H1 (cell line): Measurements from ENCODE around the gene HMGA1. TPM values are rescaled to one million over a fixed set of nuclear protein-coding genes. Genes with fewer than 3 reads are reported as not detected.

Experiments used
- CTCF ChIA-PET: fragments of 300-600 bp; sonication (Branson Sonifier 250); formaldehyde crosslinking; loops from one replicate; lab custom pipeline; 2021; ENCODE audit not compliant: partially characterized antibody; lab: Charles Lee
- POLR2A ChIA-PET: fragments of 300-600 bp; sonication (Branson Sonifier 250); formaldehyde crosslinking; loops from one replicate; lab custom pipeline; 2021; ENCODE audit warnings: inconsistent platforms; ENCODE audit not compliant: partially characterized antibody; lab: Charles Lee
- DNase-seq, 2 experiments: peaks; one replicate each; pipeline versions ENCODE4 v3.0.0 to v3.0.0-alpha.2; 2010 to 2022; ENCODE audit warnings: low spot score in 2 of 2, low read depth in 1 of 2, mixed read lengths in 1 of 2
- FAIRE-seq: peaks from 2 replicates; lab custom pipeline; 2011; peaks lifted over from hg19 to GRCh38; lab: Jason Lieb, UNC
- H2AFZ ChIP-seq: 2 replicates; pipeline ENCODE4 v1.8.1; 2012; ENCODE audit warnings: low read length, inconsistent platforms
- H2AK5ac ChIP-seq: 2 replicates; pipeline ENCODE4 v1.6.1; 2013; ENCODE audit warnings: low read depth, low read length
- H2BK120ac ChIP-seq: replicated peaks from 2 replicates; pipeline ENCODE3; 2013; ENCODE audit warnings: low read depth, low read length, inconsistent platforms
- H2BK12ac ChIP-seq: 2 replicates; pipeline ENCODE4 v1.6.1; 2013; ENCODE audit warnings: low read depth, low read length
- H2BK15ac ChIP-seq: 2 replicates; pipeline ENCODE4 v1.6.1; 2013; ENCODE audit warnings: low read length
- H2BK20ac ChIP-seq: 2 replicates; pipeline ENCODE4 v1.6.1; 2013; ENCODE audit warnings: low read length
- H2BK5ac ChIP-seq: 2 replicates; pipeline ENCODE4 v1.6.1; 2013; ENCODE audit warnings: low read depth, low read length
- H3K14ac ChIP-seq: 2 replicates; pipeline ENCODE4 v1.6.1; 2013; ENCODE audit warnings: inconsistent platforms; ENCODE audit not compliant: insufficient read length
- H3K18ac ChIP-seq: 2 replicates; pipeline ENCODE4 v1.6.1; 2013; ENCODE audit warnings: low read length; ENCODE audit errors: extremely low read depth
- H3K23ac ChIP-seq: 2 replicates; pipeline ENCODE4 v1.6.1; 2013; ENCODE audit warnings: inconsistent platforms; ENCODE audit not compliant: insufficient read length
- H3K23me2 ChIP-seq: 2 replicates; pipeline ENCODE4 v1.6.1; 2013; ENCODE audit warnings: low read depth, low read length
- H3K27ac ChIP-seq: 2 replicates; pipeline ENCODE4 v1.6.1; 2011; ENCODE audit warnings: low read depth, low read length, inconsistent platforms
- H3K27me3 ChIP-seq, 4 experiments: replicated peaks in 1 of 4; 1 replicate in 1 of 4; 2 replicates in 3 of 4; pipeline versions ENCODE4 v1.6.1 to v1.8.1; 2011 to 2013; ENCODE audit warnings: low read length in 3 of 4, mild to moderate bottlenecking in 3 of 4, inconsistent platforms in 2 of 4, mixed read lengths in 2 of 4, moderate library complexity in 1 of 4; ENCODE audit not compliant: control insufficient read depth in 3 of 4, insufficient read depth in 3 of 4; ENCODE audit errors: extremely low read depth in 1 of 4
- H3K36me3 ChIP-seq, 4 experiments: 2 replicates each; pipeline versions ENCODE4 v1.6.1 to v1.8.1; 2011 to 2013; ENCODE audit warnings: mild to moderate bottlenecking in 4 of 4, low read length in 3 of 4, moderate library complexity in 2 of 4, control low read depth in 1 of 4, inconsistent platforms in 1 of 4; ENCODE audit not compliant: insufficient read depth in 4 of 4, control insufficient read depth in 2 of 4
- H3K4ac ChIP-seq: replicated peaks from 2 replicates; pipeline ENCODE3; 2013; ENCODE audit warnings: low read length, low read depth, mixed read lengths, inconsistent platforms; ENCODE audit not compliant: insufficient read length
- H3K4me1 ChIP-seq, 4 experiments: replicated peaks in 1 of 4; 1 replicate in 1 of 4; 2 replicates in 3 of 4; pipeline versions ENCODE4 v1.6.1 to v1.8.1; 2011 to 2013; ENCODE audit warnings: low read length in 3 of 4, inconsistent platforms in 2 of 4, mixed read lengths in 1 of 4; ENCODE audit not compliant: insufficient read depth in 4 of 4, control insufficient read depth in 3 of 4
- H3K4me2 ChIP-seq, 2 experiments: 2 replicates each; pipeline versions ENCODE4 v1.6.1 to v1.8.1; 2011 to 2013; ENCODE audit warnings: low read depth in 2 of 2, low read length in 2 of 2, control low read depth in 1 of 2, inconsistent platforms in 1 of 2, mild to moderate bottlenecking in 1 of 2; ENCODE audit not compliant: insufficient read depth in 1 of 2
- H3K4me3 ChIP-seq, 4 experiments: fragments of 200-600, 300-600 bp in 1 of 4; sonication (generic), shearing (Covaris generic), sonication (Bioruptor Twin) in 1 of 4; 2 replicates each; pipeline versions ENCODE4 v1.5.1 to v1.8.1; 2011 to 2016; ENCODE audit warnings: low read length in 4 of 4, low read depth in 3 of 4, control low read depth in 2 of 4, inconsistent platforms in 2 of 4, mild to moderate bottlenecking in 2 of 4, mixed read lengths in 1 of 4, moderate library complexity in 1 of 4; ENCODE audit not compliant: insufficient read depth in 2 of 4; ENCODE audit errors: extremely low read depth in 1 of 4
- H3K56ac ChIP-seq: replicated peaks from 2 replicates; pipeline ENCODE3; 2013; ENCODE audit warnings: low read depth, mild to moderate bottlenecking, mixed read lengths, low read length, inconsistent platforms; ENCODE audit not compliant: insufficient read length
- H3K79me1 ChIP-seq: 2 replicates; pipeline ENCODE4 v1.6.1; 2013; ENCODE audit warnings: low read depth, low read length, control low read depth
- H3K79me2 ChIP-seq, 2 experiments: 2 replicates each; pipeline versions ENCODE4 v1.6.1 to v1.8.1; 2012 to 2013; ENCODE audit warnings: low read length in 2 of 2, mild to moderate bottlenecking in 2 of 2, inconsistent platforms in 1 of 2; ENCODE audit not compliant: insufficient read depth in 2 of 2, control insufficient read depth in 1 of 2
- H3K9ac ChIP-seq, 4 experiments: replicated peaks in 1 of 4; 1 replicate in 1 of 4; 2 replicates in 3 of 4; pipeline versions ENCODE4 v1.6.1 to v1.8.1; 2011 to 2013; ENCODE audit warnings: low read depth in 3 of 4, low read length in 3 of 4, control low read depth in 2 of 4, mild to moderate bottlenecking in 2 of 4, moderate library complexity in 2 of 4, inconsistent platforms in 1 of 4; ENCODE audit errors: extremely low read depth in 1 of 4
- H3K9me3 ChIP-seq, 2 experiments: 2 replicates each; pipeline versions ENCODE4 v1.6.1 to v1.8.1; 2012 to 2013; ENCODE audit warnings: mild to moderate bottlenecking in 2 of 2, moderate library complexity in 2 of 2, control low read depth in 1 of 2, inconsistent platforms in 1 of 2, low read depth in 1 of 2, low read length in 1 of 2, mixed read lengths in 1 of 2; ENCODE audit not compliant: insufficient read depth in 2 of 2
- H4K20me1 ChIP-seq, 2 experiments: replicated peaks in 1 of 2; 2 replicates each; pipeline versions ENCODE3 to v1.8.1; 2011 to 2013; ENCODE audit warnings: inconsistent platforms in 2 of 2, low read length in 2 of 2, mild to moderate bottlenecking in 1 of 2; ENCODE audit not compliant: insufficient read depth in 2 of 2, control insufficient read depth in 1 of 2
- H4K5ac ChIP-seq: 2 replicates; pipeline ENCODE4 v1.6.1; 2013; ENCODE audit warnings: low read length, low read depth, mixed read lengths, inconsistent platforms; ENCODE audit not compliant: insufficient read length
- H4K8ac ChIP-seq: 2 replicates; pipeline ENCODE4 v1.8.0; 2013; ENCODE audit warnings: mild to moderate bottlenecking, moderate library complexity, low read length, inconsistent platforms; ENCODE audit not compliant: insufficient read depth; ENCODE audit errors: extremely low read depth
- H4K91ac ChIP-seq: replicated peaks from 2 replicates; pipeline ENCODE3; 2013; ENCODE audit warnings: low read length, mixed read lengths, inconsistent platforms; ENCODE audit not compliant: insufficient read length
- CTBP2 ChIP-seq: IDR thresholded peaks from 2 replicates; pipeline ENCODE4 v1.7.0; 2011; ENCODE audit warnings: borderline replicate concordance, mild to moderate bottlenecking, moderate library complexity, mixed read lengths, low read length; ENCODE audit not compliant: insufficient read depth, insufficient read length
- CTCF ChIP-seq, 3 experiments: IDR thresholded peaks; 1 replicate in 2 of 3; 2 replicates in 1 of 3; pipeline versions ENCODE4 v1.5.1 to v1.6.1; 2011; ENCODE audit warnings: low read length in 3 of 3, mild to moderate bottlenecking in 3 of 3, inconsistent platforms in 2 of 3, low read depth in 1 of 3, moderate library complexity in 1 of 3; ENCODE audit not compliant: insufficient read depth in 1 of 3; ENCODE audit errors: control extremely low read depth in 1 of 3
- MAFK ChIP-seq: IDR thresholded peaks from 2 replicates; pipeline ENCODE4 v1.6.1; 2012; ENCODE audit warnings: low read depth, mild to moderate bottlenecking, improper control_type of control experiment, low read length
- RAD21 ChIP-seq, 2 experiments: IDR thresholded peaks in 1 of 2; conservative IDR thresholded peaks in 1 of 2; 2 replicates each; pipeline ENCODE4 v1.6.1; 2011; ENCODE audit warnings: low read depth in 2 of 2, low read length in 2 of 2, improper control_type of control experiment in 1 of 2, inconsistent platforms in 1 of 2, mild to moderate bottlenecking in 1 of 2, moderate library complexity in 1 of 2
- TAF7 ChIP-seq: optimal IDR thresholded peaks from 2 replicates; pipeline ENCODE3; 2011; ENCODE audit warnings: low read depth, mild to moderate bottlenecking, inconsistent platforms, low read length, moderate library complexity, borderline replicate concordance
- WGBS, 2 experiments: shearing (Covaris generic) in 1 of 2; methylation state at CpG; one replicate each; pipeline versions ENCODE4 v1.1.6 to v1.1.7; 2013 to 2015; ENCODE audit warnings: low lambda C conversion rate in 2 of 2, mixed read lengths in 2 of 2, inconsistent platforms in 1 of 2, low coverage in 1 of 2, missing lambda C conversion rate in 1 of 2; ENCODE audit not compliant: insufficient replicate concordance in 2 of 2, insufficient coverage in 1 of 2, insufficient read length in 1 of 2; ENCODE audit errors: extremely low coverage in 1 of 2, missing lambda C conversion rate in 1 of 2; 5-methylcytosine and 5-hydroxymethylcytosine counted together
- polyA plus RNA-seq, 7 experiments: library from polyadenylated mRNA; depleted of rRNA in 3 of 7; stranded (reverse) in 5 of 7; unstranded in 2 of 7; fragments of >200 nt in 5 of 7; fragments of 200-250 nt in 2 of 7; gene quantifications; 1 replicate in 5 of 7; 2 replicates in 1 of 7; 4 replicates in 1 of 7; pipeline versions ENCODE4 v1.2.1 to v1.2.3, GENCODE V29; 2011 to 2013; ENCODE audit warnings: missing spikeins in 2 of 7, mixed read lengths in 2 of 7
- total RNA-seq: library from RNA; stranded (reverse); fragmentation: NEBNext Ultra II Directional; extraction: Animal tissue kit (Norgen Biotek cat#: 25700); gene quantifications from 2 replicates; pipeline ENCODE4 v1.2.1, GENCODE V29; 2021

Gene HMGA1
- total and polyA plus RNA-seq, 2 of the 8 experiments (the other 6 are each of a cell fraction or from before 2014, with no cell fraction given) = 1,557 to 2,636 TPM

- Histone ChIP-seq H3K4me1 (no peaks in the 10 kb centered on the region; a peak in 1 of 7 replicates), H3K14ac (no peak overlapping the region), H2AFZ (peak overlapping the region; percentile 23; the same call in 1 of the 2 replicates), H3K4ac (no peak overlapping the region), H2BK120ac (no peak overlapping the region), H3K23ac (no peak overlapping the region), H4K91ac (no peak overlapping the region), H2BK5ac (no peak overlapping the region), H4K20me1 (no peaks in the 10 kb centered on the region), H3K23me2 (no peaks in the 10 kb centered on the region), H3K56ac (no peak overlapping the region), H2BK15ac (no peak overlapping the region), H3K79me1 (no peaks in the 10 kb centered on the region), H3K4me2 (no peak overlapping the region), H3K27me3 (peaks cover 0 to 4% (median 2%) of the 10 kb centered on the region in 4 experiments; a peak in 4 of 7 replicates), H3K79me2 (no peaks in the 10 kb centered on the region), H4K5ac (no peak overlapping the region), H3K36me3 (no peaks in the 10 kb centered on the region), H3K4me3 (no peak overlapping the region), H2AK5ac (no peak overlapping the region), H3K9ac (no peak overlapping the region), H3K27ac (no peak overlapping the region), H2BK20ac (no peak overlapping the region), H2BK12ac (no peak overlapping the region), H4K8ac (peak overlapping the region; percentile 62), H3K18ac (no peak overlapping the region), H3K9me3 (no peaks in the 10 kb centered on the region)
- no peak for DNase-seq
- ChIA-PET POLR2A (interaction anchor here (0.7 to 3.5 kb wide), 6 partner anchors 19 to 352 kb away, joined by 3 to 23 read pairs (median 4); partner anchors contain the start of gene HMGA1), CTCF (interaction anchor here (0.6 to 3.6 kb wide), 18 partner anchors 9 to 191 kb away, joined by 3 to 23 read pairs (median 4); partner anchors contain the start of gene SMIM29)
- TF ChIP-seq TAF7 (no peak), CTCF (IDR thresholded peaks at IDR 0.05; ENCODE audit: control extremely low read depth in 1 of 3, insufficient read depth in 1 of 3, low read depth in 1 of 3, low read length in 3 of 3) (peak; percentile 27 to 38 (median 32)), CTBP2 (no peak), RAD21 (IDR thresholded peaks at IDR 0.05 in 1 of 2, conservative IDR thresholded peaks at IDR 0.05 in 1 of 2; ENCODE audit: low read depth in 2 of 2, low read length in 2 of 2) (peak; percentile 40 to 56; a peak in 3 of 4 replicates), MAFK (no peak)
- WGBS, 2 experiments = 89% methylated on average over 14 of the region's 14 CpGs; no CpG with 5 or more reads in 1 of the 2 experiments
- no peak for FAIRE-seq
Measured at GRCh38 chr6:34190504-34191122, 46.1 kb upstream of the HMGA1 start.
